H1 (cell line): ENCODE data around the gene SLC44A1. TPM values are rescaled to one million over a fixed set of nuclear protein-coding genes. Genes with fewer than 3 reads are reported as not detected.

Experiments used
- CREB1 ChIP-seq: IDR thresholded peaks from 2 replicates; pipeline ENCODE4 v1.6.1; 2012; ENCODE audit warnings: inconsistent platforms
- KDM1A ChIP-seq: fragments of 200-600, 300-600 bp; sonication (generic); IDR thresholded peaks from 2 replicates; pipeline ENCODE4 v1.7.1; 2016; ENCODE audit warnings: mild to moderate bottlenecking, low read length, borderline replicate concordance
- SAP30 ChIP-seq: fragments of 300-600 bp; sonication (generic); IDR thresholded peaks from 2 replicates; pipeline ENCODE4 v1.7.1; 2012; ENCODE audit warnings: low read length, moderate library complexity, mild to moderate bottlenecking, inconsistent platforms; ENCODE audit not compliant: insufficient read depth, insufficient replicate concordance
- polyA plus RNA-seq, 7 experiments: library from polyadenylated mRNA; depleted of rRNA in 3 of 7; stranded (reverse) in 5 of 7; unstranded in 2 of 7; fragments of >200 nt in 5 of 7; fragments of 200-250 nt in 2 of 7; gene quantifications; 1 replicate in 5 of 7; 2 replicates in 1 of 7; 4 replicates in 1 of 7; pipeline versions ENCODE4 v1.2.1 to v1.2.3, GENCODE V29; 2011 to 2013; ENCODE audit warnings: missing spikeins in 2 of 7, mixed read lengths in 2 of 7
- total RNA-seq: library from RNA; stranded (reverse); fragmentation: NEBNext Ultra II Directional; extraction: Animal tissue kit (Norgen Biotek cat#: 25700); gene quantifications from 2 replicates; pipeline ENCODE4 v1.2.1, GENCODE V29; 2021
- TF ChIP-seq, protein P1 (sequence below), 3 experiments: IDR thresholded peaks; 1 replicate in 2 of 3; 2 replicates in 1 of 3; pipeline versions ENCODE4 v1.5.1 to v1.6.1; 2011; ENCODE audit warnings: low read length in 3 of 3, mild to moderate bottlenecking in 3 of 3, inconsistent platforms in 2 of 3, low read depth in 1 of 3, moderate library complexity in 1 of 3; ENCODE audit not compliant: insufficient read depth in 1 of 3; ENCODE audit errors: control extremely low read depth in 1 of 3

The SLC44A1 gene
- total and polyA plus RNA-seq, 2 of the 8 experiments (the other 6 are each of a cell fraction or from before 2014, with no cell fraction given): 30.5 to 71.2 TPM

DNA sequence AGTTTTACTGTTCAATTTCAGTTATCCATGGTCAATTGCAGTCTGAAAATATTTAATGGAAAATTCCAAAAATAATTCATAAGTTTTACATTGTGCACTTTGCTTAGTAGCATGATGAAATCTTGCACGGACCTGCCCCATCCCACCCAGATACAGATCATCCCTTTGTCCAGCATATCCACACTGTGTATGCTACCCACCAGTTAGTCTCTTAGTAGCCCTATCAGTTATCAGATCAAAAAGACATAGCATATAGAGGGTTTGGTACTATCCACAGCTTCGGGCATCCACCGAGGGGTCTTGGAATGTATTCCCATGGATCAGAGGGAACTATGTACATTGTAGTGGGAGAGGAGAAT is 97.7 kb downstream of the SLC44A1 start (continued):
- TF ChIP-seq KDM1A (no peak), CREB1 (no peak), SAP30 (no peak)
- TF ChIP-seq, protein P1, sequence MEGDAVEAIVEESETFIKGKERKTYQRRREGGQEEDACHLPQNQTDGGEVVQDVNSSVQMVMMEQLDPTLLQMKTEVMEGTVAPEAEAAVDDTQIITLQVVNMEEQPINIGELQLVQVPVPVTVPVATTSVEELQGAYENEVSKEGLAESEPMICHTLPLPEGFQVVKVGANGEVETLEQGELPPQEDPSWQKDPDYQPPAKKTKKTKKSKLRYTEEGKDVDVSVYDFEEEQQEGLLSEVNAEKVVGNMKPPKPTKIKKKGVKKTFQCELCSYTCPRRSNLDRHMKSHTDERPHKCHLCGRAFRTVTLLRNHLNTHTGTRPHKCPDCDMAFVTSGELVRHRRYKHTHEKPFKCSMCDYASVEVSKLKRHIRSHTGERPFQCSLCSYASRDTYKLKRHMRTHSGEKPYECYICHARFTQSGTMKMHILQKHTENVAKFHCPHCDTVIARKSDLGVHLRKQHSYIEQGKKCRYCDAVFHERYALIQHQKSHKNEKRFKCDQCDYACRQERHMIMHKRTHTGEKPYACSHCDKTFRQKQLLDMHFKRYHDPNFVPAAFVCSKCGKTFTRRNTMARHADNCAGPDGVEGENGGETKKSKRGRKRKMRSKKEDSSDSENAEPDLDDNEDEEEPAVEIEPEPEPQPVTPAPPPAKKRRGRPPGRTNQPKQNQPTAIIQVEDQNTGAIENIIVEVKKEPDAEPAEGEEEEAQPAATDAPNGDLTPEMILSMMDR (IDR thresholded peaks at IDR 0.05; ENCODE audit: control extremely low read depth in 1 of 3, insufficient read depth in 1 of 3, low read depth in 1 of 3, low read length in 3 of 3): no peak
